HG02623 (cell line): ENCODE results near the gene WASHC1.
"Not testable (repeated sequence)": the region's sequence is repeated elsewhere in the genome, so short reads cannot be mapped to it uniquely, and the experiment has no call there.

Source experiments
- ATAC-seq: cut with Tn5 transposase; IDR thresholded peaks from one replicate; pipeline ENCODE4 v1.9.1; 2021; ENCODE audit warnings: moderate library complexity; ENCODE audit not compliant: unreplicated experiment

WASHC1 gene, protein sequence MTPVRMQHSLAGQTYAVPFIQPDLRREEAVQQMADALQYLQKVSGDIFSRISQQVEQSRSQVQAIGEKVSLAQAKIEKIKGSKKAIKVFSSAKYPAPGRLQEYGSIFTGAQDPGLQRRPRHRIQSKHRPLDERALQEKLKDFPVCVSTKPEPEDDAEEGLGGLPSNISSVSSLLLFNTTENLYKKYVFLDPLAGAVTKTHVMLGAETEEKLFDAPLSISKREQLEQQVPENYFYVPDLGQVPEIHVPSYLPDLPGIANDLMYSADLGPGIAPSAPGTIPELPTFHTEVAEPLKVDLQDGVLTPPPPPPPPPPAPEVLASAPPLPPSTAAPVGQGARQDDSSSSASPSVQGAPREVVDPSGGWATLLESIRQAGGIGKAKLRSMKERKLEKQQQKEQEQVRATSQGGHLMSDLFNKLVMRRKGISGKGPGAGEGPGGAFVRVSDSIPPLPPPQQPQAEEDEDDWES

DNA sequence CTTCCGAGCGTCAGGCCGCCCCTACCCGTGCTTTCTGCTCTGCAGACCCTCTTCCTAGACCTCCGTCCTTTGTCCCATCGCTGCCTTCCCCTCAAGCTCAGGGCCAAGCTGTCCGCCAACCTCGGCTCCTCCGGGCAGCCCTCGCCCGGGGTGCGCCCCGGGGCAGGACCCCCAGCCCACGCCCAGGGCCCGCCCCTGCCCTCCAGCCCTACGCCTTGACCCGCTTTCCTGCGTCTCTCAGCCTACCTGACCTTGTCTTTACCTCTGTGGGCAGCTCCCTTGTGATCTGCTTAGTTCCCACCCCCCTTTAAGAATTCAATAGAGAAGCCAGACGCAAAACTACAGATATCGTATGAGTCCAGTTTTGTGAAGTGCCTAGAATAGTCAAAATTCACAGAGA is at the start of gene WASHC1:
WASHC1 (minus strand) TSS at position 101 of the 400 bp plus-strand sequence. CDS start 4,457 bp downstream, outside the sequence.
- ATAC-seq, result not testable (repeated sequence)

DNA sequence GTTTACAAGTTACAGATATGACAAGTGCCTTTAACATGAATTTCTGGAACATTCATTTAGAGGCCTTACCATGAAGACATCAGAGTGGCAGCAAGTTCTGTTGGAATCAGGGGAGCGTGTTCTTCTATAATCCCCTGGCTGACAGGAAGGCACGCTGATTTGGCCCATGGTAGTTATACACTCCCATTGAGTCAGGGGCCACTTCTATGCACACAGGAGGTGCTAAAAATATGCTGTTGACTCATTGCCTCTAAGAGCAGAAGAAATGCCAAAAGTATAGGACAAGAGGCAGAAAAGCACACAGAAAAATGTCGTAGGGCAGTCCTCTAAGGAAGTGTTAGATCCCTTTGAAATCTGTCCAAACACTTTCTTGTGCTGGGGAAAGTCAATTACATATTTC is 49.1 kb upstream of the WASHC1 start:
- not testable (repeated sequence) for ATAC-seq

DNA sequence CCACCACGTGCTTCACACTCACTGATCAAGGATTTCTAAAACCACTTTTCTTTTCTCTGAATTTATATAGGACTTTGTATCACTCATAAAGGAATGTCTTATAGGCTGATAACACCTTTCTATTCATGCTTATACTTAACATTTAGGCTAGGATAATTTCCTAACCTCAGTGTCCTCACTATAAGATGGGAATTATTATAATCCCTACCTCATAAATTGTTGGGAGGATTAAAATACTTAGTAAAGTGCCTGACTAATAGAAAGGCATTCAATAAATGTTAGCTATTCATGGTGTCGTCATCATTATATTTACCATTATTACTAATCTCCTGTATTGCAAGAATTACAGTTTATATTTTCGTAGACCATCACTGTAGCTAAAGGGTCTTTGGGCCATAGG is 47.1 kb upstream of the WASHC1 start:
- ATAC-seq, result not testable (repeated sequence)

DNA sequence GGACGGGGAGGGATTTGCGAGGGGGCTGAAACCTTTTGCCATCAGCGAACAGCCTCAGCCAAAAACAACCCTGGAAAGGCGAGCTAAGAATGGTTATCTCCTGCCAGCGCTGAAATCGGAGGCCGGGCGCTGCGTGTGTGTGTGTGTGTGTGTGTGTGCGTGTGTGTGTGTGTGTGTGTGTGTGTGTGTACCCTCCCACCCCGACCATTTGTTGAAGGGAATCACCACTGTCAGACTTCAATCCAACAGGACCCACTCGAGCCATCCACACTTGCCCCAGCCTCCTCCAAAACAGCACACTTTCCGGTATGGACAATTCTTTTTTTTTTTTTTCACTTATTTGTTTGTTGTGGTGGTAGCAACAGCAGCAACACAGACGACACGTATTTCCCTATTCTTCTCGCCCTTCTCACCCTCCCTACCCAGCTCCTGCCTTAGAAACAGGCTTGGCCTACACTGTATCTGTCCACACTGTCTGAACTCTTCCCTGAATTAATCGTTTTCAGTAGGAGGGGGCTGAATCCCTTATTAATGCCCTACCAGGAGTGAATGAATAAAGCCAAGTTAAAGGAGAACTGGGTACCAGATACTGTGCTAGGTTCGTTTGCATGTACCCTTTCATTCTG is 44.8 kb upstream of the WASHC1 start:
- ATAC-seq, result not testable (repeated sequence)

DNA sequence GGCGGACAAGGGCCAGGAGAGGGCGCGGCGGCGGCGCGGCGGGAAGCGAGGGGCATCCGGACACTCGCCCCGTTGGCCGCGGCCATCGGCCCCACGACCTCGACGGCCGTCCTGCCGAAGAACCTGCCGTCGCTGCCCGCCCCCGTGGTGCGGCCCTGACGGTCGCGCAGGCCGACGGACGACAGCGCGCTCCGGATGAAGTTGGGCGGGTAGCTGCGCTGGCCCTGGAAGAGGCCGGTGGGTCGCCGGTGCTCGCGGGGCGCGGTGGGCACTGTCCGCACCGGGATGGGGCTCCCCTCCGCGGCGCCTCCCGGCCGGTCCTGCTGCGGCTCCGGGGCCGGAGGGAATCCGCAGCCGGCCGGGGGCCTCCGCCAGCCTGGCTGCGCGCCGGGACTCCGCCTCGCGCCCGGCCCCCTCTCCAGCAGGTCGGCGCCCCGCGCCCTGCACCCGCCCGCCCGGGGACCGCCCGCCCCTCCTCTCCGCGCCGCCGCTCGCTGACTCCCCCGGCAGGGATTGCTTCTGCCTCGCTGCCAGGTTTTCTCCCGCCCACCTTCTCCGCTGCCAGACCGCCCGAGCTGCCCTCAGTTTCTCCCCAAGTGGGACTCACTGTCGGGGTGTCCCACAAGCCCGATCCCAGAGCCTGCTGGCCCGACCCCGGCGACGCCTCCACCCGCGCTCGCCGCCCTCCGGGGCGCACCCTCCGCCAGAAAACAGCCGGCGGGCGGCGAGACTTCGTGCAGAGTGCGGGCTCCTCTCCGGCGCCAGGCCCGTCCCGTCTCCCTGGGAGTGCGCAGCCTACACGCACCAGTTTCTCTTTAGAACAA is 44.0 kb upstream of the WASHC1 start:
- ATAC-seq, result not testable (repeated sequence)

DNA sequence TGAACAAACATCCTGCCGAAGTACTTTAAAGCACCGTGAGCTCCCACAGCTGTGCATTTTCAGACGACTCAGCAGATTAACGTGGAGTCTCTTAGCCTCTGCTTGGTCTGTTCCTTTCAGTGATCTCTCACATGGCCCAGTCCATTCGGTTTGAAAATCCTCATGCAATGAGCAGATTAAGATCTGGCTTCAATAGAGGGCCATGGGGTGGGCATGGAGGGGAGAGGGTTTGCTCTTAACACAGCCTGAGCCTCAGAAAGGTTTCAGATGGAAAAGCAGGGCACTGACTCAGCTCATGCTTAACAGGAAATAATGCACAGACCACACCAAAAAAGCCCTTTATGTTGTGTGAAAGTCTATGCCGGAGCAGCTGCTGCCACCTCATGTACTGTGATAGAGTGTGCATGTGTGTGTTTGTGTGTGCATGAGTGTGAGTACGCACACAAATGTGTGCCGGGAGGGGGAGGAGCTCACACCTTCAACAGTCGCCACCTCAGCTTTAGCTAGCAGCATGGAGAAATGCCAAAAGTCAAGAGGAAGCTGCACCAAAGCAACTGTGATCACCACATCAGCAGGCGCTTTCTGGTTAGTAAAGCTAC is 33.9 kb upstream of the WASHC1 start:
- peak; percentile 71 for ATAC-seq

DNA sequence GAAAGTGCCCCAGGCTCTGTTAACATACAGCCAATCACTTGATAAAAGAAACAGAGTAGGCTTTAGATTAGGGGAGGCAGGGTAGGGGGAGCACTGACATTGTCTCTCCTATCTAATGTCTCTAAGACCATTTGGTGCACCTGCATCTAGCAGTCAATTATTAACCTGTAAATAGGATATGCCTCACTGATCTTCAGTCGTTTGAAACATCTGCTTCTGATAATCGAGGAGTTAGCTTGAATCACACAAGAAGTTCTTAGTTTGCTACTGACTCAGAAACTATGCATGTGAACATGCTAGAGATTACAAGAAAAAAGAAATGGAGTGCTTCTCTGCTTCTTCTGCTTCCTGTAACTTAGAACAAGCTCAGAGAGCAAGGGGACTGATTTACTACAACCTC is 23.4 kb upstream of the WASHC1 start:
- ATAC-seq, result peak; percentile 52

DNA sequence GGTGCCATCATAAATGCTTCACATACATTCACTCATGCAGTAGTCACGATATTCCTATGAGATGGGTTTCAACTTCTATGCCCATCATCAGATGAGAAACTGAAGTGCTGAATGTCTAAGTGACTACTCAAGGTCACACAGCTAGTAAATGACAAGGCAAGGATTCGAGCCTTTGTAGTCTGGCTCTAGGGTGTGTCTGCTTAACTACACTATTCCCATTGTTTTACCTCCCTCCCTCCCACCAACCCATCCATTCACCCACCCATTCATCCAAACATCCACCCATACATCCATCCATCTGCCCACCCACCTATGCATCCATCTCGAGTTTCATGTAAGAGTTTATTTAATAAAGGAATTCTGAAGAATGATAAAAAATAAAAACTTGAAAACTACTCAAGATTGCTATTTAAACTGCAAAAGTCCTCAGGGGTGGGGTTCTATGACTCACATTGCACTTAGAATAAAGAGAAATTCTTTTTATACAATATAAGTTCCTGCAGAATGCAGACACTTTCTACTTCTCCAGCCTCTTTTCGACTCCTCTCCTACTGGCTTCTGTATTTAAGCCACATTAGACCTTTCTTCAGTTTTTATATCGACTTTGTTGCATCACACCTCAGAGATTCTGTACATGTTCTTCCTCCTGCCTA is 19.1 kb upstream of the WASHC1 start:
- not testable (repeated sequence) for ATAC-seq

DNA sequence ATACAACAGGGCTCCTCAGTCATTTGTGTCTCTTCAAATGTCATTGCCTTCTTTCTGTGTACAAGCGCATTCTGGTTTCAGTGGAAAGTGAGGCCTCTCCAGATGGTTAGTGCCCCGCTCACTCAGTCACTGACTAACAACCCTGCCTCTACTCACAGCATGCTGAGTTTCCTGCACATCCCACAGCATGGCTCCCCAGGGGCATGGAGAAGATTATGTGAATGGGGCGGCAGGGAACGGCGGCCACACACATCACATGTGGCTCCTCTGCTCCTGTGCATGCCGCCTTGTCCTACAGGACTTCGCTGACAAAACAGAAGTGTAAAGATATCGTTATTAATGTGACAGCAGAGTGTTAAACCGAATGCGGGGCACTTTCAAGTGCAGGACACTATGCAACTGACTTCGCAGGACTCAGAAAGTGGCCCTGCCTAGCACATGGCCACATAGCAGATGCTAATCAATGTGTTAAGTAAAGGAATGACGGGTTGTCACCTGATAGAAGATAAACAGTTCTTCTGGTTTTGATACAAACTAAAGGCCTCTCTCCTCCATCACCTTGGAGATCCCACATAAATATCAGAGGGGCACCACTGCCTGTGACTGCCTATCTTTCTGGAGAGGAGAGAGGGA is 17.5 kb upstream of the WASHC1 start:
- not testable (repeated sequence) for ATAC-seq

DNA sequence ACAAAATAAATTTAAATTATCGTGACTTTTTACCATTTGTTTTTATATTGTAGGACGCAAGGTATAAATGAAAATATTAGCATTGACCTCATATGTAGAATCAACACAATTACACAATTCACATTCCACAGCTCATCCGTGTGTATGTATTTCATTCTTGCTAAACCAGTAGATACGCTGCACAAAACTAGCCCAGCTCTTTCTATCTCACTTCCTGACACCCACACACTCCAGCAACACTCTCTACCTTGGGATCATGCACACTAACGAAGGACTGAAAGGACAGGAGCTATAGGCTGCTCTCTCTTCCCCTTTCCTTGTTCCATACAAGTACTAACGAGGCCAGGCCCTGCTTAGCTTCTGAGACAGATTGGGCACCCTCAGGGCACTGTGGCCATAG is 16.9 kb upstream of the WASHC1 start:
- not testable (repeated sequence) for ATAC-seq

DNA sequence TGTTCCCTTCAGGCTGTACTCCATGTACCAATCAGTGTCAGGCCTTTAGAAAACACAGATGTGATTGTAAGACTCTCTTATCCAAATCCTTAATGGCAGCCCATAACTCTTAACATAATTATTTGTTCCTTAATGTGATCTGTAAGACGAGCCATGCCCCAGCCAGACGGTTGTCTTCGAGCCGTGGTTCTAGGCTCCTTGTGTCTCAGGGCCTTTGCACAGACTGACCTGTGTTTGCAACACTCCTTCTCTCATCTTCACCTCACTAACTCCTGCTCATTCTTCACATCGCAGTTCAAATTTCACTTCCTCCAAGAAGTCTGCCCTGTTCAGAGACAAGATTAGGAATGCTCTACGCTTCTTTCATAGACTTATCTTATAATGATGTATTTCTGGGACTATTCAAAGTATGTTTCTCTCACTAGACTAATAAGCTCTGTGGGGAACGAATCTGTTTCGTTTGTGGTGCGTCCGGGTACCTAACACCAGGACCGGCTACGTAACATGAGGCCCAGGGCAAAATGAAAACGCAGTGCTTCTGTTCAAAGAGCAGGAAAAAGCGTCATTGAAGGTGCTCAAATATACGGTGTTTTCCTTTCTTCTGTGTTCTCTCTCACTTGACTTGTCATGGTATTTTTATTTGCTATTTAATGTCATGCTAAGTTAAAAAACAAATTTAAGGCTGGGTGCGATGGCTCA is 16.1 kb upstream of the WASHC1 start:
- ATAC-seq, result not testable (repeated sequence)

DNA sequence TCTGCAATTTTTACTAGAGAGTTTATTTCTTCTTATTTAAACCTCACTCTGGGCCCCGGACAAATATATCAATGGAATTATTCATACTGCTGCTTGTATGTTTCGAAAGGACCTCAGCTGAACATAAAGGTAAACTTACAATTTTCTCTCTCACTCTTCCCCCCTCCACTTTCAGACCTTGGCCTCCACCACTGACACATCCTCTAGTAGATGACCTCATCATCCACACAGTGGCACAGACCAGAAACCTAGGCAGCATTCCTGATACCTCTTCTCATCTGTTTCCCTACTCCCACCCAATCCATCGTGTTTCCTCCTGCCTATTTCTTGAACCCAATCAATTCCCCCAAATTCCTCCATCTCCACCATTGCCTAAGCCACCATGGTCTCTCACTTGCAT is 15.2 kb upstream of the WASHC1 start:
- not testable (repeated sequence) for ATAC-seq

DNA sequence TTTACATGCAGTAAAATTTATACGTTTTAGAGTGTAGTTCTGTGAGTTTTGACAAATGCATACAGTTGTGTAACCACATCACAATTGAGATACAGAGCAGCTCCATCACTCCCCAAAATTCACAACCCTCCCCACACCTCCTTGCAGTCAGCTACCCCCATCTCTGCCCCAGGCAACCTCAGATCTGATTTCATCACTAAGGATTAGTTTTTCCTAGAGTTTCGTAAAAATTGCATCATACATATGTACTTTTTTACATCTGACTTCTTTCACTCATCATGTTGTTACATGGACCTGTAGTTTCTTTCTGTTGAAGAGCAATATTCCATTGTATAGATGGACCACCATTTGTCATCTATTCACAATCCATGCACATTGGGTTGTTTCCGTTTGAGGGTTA is 14.4 kb upstream of the WASHC1 start:
- ATAC-seq, result not testable (repeated sequence)

DNA sequence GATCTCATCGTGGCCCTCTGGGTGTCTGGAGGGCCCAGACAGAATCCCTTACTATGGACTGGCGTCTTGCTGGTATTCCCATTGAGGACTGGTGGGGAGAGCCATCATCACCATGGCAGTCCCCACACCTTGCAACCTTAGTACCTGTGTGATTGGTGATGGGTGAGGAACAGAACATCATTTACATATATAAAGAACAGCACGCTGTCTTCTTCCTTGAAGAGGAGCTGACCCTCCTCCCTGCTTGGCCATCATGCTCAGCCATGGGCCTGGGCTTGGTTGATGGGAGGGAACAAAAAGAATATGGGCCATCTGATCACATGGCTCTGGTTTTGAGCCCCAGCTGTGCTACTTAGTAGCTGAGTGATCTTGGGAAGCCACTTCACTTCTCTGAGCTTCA is 13.9 kb upstream of the WASHC1 start:
- ATAC-seq, result not testable (repeated sequence)

DNA sequence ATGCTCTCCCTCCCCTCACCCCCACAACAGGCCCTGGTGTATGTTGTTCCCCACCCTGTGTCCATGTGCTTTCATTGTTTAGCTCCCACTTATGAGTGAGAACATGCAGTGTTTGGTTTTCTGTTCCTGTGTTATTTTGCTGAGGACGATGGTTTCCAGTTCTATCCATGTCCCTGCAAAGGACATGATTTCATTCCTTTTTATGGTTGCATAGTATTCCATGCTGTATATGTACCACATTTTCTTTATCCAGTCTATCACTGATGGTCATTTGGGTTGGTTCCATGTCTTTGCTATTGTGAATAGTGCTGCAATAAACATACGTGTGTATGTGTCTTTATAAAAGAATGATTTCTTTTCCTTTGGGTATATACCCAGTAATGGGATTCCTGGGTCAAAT is 12.6 kb upstream of the WASHC1 start:
- ATAC-seq, result not testable (repeated sequence)

DNA sequence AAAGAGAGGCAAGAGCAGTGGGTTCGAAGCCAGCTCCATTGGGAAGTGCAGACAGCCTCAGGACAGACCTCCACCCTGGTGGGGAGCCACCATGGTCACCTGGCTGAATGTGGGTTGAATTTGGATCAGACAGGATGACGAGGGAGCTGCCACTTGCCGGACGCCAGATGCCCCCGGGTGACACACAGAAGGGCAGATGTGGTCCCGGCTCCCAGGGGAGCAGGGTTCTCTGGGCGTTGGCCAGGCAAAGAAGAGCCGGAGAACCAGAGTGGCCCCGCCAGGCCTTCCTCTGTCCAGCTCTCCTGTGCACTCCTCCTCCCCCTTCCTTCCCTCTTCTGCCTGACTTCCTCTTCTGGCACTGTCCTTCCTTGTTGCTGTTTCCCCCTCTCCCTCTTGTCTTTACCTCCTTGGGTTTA is 12.0 kb upstream of the WASHC1 start:
- not testable (repeated sequence) for ATAC-seq

DNA sequence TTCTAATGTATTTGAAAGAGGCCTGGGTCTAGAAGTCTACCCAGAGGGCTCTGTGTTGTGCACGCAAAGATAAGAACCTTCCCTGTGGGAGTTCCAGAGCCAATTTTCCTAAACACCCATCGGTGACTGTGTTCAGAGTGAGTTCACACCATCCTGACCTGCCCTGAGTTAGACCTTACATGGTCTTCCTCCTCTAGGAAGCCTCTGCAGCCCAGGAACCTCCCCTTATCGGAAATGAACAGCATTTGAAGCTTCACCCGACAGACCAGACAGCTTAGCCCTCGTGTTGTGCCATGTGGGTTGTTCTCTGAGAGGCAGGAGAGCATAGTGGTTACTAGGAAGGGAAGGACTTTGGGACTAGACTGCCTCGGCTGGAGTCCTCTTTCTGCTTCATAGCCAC is 3.1 kb upstream of the WASHC1 start:
- not testable (repeated sequence) for ATAC-seq

DNA sequence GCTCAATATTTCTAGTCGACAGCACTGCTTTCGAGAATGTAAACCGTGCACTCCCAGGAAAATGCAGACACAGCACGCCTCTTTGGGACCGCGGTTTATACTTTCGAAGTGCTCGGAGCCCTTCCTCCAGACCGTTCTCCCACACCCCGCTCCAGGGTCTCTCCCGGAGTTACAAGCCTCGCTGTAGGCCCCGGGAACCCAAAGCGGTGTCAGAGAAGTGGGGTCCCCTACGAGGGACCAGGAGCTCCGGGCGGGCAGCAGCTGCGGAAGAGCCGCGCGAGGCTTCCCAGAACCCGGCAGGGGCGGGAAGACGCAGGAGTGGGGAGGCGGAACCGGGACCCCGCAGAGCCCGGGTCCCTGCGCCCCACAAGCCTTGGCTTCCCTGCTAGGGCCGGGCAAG is 481 bp downstream of the WASHC1 start:
- ATAC-seq, result not testable (repeated sequence)

DNA sequence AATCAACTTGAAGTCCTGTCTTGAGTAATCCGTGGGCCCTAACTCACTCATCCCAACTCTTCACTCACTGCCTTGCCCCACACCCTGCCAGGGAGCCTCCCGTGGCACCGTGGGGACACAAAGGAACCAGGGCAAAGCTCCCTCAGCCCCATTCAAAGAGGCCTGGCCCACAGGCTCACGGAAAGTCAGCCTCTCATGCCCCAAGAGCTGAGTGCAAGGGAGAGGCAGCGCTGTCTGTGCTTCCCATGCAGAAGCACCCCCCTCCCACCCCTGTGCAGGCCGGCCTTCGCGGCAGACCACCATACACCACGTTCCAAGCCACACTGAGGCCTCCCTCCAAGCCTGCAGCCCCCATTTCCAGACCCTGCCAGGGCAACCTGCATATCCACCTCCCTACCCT is 7.6 kb downstream of the WASHC1 start:
- ATAC-seq, result not testable (repeated sequence)
